Stimulated activated CD4-positive, alpha-beta T cell treated with anti-CD3 and anti-CD28 coated beads, TNF-alpha, amount 100 ng/mL, for 24 hours (primary cell): ENCODE data around the gene BEGAIN.

Source experiments
- DNase-seq, 3 experiments: peaks; one replicate each; pipeline ENCODE4 v3.0.0-alpha.2; 2020; ENCODE audit warnings: low read depth in 3 of 3

BEGAIN gene

DNA sequence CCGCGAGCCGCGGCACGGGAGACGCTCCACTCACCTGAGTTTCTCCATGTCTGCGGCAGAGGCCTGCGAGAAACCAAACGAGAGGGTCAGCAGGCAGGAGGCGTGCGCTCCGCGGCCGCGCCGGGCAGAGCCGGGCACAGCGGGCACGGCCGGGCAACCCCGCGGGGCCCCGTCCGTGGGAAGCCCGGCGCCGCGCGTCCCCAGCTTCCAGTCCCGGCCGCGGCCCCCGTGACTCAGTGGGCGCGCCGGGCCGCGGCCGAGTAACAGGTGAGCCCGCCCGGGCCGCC, 19.4 kb downstream of the BEGAIN start:
- no peak for DNase-seq

- no peak for DNase-seq
Measured at GRCh38 chr14:100567009-100567876, 20.0 kb downstream of the BEGAIN start.

- no peak for DNase-seq
Measured at GRCh38 chr14:100566586-100566985, 20.6 kb downstream of the BEGAIN start.

DNA sequence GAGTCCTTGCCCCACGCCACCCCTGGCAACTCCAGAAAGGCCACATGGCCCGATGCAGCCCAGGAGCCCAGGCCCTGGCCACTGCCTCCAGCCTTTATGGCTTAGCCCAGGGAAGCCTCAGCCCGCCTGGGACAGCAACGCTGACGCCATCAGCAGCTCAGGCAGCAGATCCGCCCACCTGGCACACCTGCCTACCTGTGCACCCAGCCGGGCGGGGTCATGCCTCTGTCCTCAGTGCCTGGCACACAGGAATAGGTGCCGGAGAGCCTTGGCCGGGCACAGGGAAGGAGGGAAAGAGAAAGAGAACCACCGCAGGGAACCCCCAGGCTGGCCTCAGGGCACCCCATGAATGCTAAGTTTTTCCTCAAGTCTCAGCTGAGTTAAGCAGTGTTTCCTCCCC, 21.1 kb downstream of the BEGAIN start:
- no peak for DNase-seq

- no peak for DNase-seq
Measured at GRCh38 chr14:100565650-100566049, 21.6 kb downstream of the BEGAIN start.

GRCh38 chr14:100564512-100564911, 22.7 kb downstream of the BEGAIN start:
- no peak for DNase-seq

DNA sequence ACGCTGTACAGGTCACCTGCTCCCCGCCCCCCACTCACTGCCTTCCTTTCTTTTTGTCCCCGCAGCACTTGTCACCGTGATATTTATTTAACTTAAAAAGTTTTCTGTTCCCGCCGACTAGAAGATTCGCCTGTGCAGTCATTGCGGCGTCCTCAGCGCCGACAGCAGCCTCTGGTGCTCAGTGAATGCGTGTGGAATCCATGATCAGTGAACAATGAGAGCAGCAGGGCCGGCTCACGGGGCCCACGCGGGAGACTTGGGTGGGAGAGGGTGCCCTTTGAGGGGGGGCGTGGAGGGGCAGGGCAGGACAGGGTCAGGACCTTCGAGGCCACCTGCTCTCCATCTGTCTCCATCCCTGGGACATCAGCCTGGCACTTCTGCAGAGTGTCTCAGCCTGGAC, 24.5 kb downstream of the BEGAIN start:
- DNase-seq: no peak

- DNase-seq: no peak
Measured at GRCh38 chr14:100561005-100561404, 26.2 kb downstream of the BEGAIN start.

- no peak for DNase-seq
Measured at GRCh38 chr14:100560471-100560870, 26.7 kb downstream of the BEGAIN start.

GRCh38 chr14:100559455-100559854, 27.8 kb downstream of the BEGAIN start:
- no peak for DNase-seq

DNA sequence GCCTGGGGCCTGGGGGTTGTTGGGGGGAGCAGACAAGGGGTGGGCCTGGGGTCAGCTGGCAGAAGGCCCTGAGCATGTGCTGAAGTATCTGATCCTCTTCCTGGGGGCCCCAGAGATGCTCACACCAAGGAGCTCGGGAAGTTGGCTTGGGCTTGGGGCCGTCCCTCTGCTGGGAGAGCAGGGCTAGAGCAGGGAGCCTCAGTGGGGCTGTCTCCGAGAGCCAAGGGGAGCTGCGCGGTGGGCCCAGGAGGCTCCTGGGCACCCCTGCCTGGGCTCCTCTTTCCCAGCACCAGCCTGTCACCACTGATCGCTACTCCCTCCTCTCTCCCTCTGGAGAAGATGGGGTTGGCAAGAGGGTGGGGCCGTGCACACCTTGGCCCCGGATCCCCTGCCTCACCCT, 28.3 kb downstream of the BEGAIN start:
- DNase-seq: no peak

- no peak for DNase-seq
Measured at GRCh38 chr14:100558226-100558625, 29.0 kb downstream of the BEGAIN start.

GRCh38 chr14:100557658-100558057, 29.6 kb downstream of the BEGAIN start:
- no peak for DNase-seq

GRCh38 chr14:100556936-100557505, 30.2 kb downstream of the BEGAIN start:
- no peak for DNase-seq

DNA sequence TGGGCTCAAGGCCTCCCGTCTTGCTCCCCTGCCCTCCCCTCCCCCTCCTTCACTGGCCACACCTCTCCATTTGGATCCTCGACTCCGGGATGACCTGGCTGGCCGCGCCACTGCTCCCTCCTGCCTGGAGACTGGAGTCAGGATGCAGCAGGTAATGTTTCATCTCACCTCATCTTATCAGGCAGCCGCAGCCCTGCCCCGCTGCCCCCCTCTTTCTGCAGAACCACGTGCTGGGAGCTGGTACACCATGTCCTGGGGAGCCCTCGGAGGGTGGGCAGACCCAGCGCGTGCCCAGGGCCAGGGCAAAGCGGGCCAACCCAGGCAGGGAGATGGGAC, 31.1 kb downstream of the BEGAIN start:
- no peak for DNase-seq

- no peak for DNase-seq
Measured at GRCh38 chr14:100555436-100556139, 31.6 kb downstream of the BEGAIN start.

- DNase-seq: no peak
Measured at GRCh38 chr14:100554696-100555320, 32.4 kb downstream of the BEGAIN start.

- DNase-seq: no peak
Measured at GRCh38 chr14:100554082-100554677, 33.0 kb downstream of the BEGAIN start.

DNA sequence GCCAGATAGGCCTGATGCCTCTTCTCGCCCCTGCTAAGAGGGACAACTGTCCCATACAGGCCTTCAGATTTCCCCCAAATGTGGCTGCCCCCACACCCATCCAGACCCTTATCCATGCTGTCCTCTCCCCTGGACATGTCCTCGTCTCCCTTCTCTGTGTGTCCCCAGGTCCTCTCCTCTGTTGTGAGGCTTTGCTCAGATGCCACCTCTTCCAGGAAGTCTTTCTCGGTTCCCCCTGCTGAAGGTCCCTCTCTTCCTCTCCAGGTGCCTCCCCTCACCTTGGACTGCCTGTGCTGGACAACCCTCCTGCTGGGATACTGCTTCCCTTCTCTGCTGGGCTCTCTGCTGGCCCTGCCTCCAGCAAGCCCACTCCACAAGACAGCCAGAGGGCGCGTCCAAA, 33.7 kb downstream of the BEGAIN start:
- DNase-seq: no peak

GRCh38 chr14:100552524-100553125, 34.6 kb downstream of the BEGAIN start:
- DNase-seq: no peak

DNA sequence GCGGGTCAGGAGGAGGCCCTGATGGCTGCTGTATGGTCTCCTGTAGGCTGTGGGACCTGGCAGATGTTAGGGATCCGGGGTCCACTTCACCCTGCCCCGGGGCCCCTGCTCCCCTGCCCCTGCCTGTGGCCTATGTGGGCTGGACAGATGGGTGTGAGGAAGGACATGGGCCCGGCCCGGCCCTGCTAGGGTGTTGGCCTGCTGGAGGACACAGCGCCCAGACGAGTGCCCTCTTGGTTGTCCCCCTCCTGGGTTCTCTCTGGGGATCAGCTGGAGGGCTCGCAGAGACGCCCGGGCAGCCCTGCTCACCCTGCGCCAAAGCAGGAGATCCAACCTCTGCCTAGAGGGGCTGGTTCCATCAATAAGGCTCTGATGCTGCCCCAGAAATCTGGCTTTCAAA, 36.2 kb downstream of the BEGAIN start:
- no peak for DNase-seq
